Measurements from ENCODE around the gene STPG1.
A peak's percentile ranks its signal among the peaks of the same experiment; 100 is the strongest.

STPG1 gene

GRCh38 chr1:24392604-24392946, 21.0 kb downstream of the STPG1 start:
- DNase-seq = no peak

GRCh38 chr1:24391882-24392603, 21.5 kb downstream of the STPG1 start:
- peak; percentile 73 for DNase-seq

- peak; percentile 82 for DNase-seq
Observed at GRCh38 chr1:24390924-24391782, 22.4 kb downstream of the STPG1 start.

GRCh38 chr1:24389231-24389678, 24.3 kb downstream of the STPG1 start:
- DNase-seq = no peak

GRCh38 chr1:24388331-24388885, 25.2 kb downstream of the STPG1 start:
- DNase-seq = no peak

GRCh38 chr1:24387636-24388175, 25.9 kb downstream of the STPG1 start:
- DNase-seq = no peak

- DNase-seq = no peak
Observed at GRCh38 chr1:24386931-24387330, 26.7 kb downstream of the STPG1 start.

GRCh38 chr1:24386241-24386640, 27.3 kb downstream of the STPG1 start:
- no peak for DNase-seq

GRCh38 chr1:24385160-24385940, 28.2 kb downstream of the STPG1 start:
- peak; percentile 29 for DNase-seq

- DNase-seq = peak; percentile 28
Observed at GRCh38 chr1:24384251-24385090, 29.1 kb downstream of the STPG1 start.

GRCh38 chr1:24383381-24383940, 30.1 kb downstream of the STPG1 start:
- no peak for DNase-seq

- no peak for DNase-seq
Observed at GRCh38 chr1:24382165-24382577, 31.4 kb downstream of the STPG1 start.

GRCh38 chr1:24381256-24381655, 32.3 kb downstream of the STPG1 start:
- no peak for DNase-seq

- DNase-seq = no peak
Observed at GRCh38 chr1:24380508-24380907, 33.1 kb downstream of the STPG1 start.

- DNase-seq = no peak
Observed at GRCh38 chr1:24379733-24380315, 33.8 kb downstream of the STPG1 start.

GRCh38 chr1:24374891-24375786, 38.4 kb downstream of the STPG1 start:
- DNase-seq = no peak

GRCh38 chr1:24373710-24374109, 39.9 kb downstream of the STPG1 start:
- no peak for DNase-seq

- DNase-seq = no peak
Observed at GRCh38 chr1:24373044-24373443, 40.5 kb downstream of the STPG1 start.

GRCh38 chr1:24369801-24370200, 43.8 kb downstream of the STPG1 start:
- no peak for DNase-seq

GRCh38 chr1:24369199-24369598, 44.4 kb downstream of the STPG1 start:
- no peak for DNase-seq

Data from CD4-positive, alpha-beta T cell treated with Interleukin-10 for 1 hour (primary cell).